Parathyroid adenoma (tissue), 2 donors: ENCODE measurements around the gene EPS8L2.

ENCODE experiments used
- H2AFZ ChIP-seq: fragments of 300-600 bp; sonication (generic); one replicate; pipeline ENCODE4 v1.7.0; 2017; ENCODE audit warnings: antibody characterized with exemption, mild to moderate bottlenecking
- H3K27ac ChIP-seq: fragments of 300-600 bp; sonication (generic); one replicate; pipeline ENCODE4 v1.7.0; 2017
- H3K27me3 ChIP-seq: fragments of 300-600 bp; sonication (generic); one replicate; pipeline ENCODE4 v1.7.0; 2017; ENCODE audit warnings: low read length; ENCODE audit not compliant: control insufficient read depth, insufficient read depth
- H3K36me3 ChIP-seq: fragments of 300-600 bp; sonication (generic); one replicate; pipeline ENCODE4 v1.7.0; 2017; ENCODE audit warnings: low read length; ENCODE audit not compliant: control insufficient read depth, insufficient read depth
- H3K4me1 ChIP-seq: fragments of 300-600 bp; sonication (generic); one replicate; pipeline ENCODE4 v1.7.0; 2017; ENCODE audit warnings: control low read depth
- H3K4me2 ChIP-seq: fragments of 300-600 bp; sonication (generic); one replicate; pipeline ENCODE4 v1.7.0; 2017; ENCODE audit warnings: low read length
- H3K4me3 ChIP-seq: fragments of 300-600 bp; sonication (generic); one replicate; pipeline ENCODE4 v1.7.0; 2017; ENCODE audit warnings: low read depth, low read length
- H3K79me2 ChIP-seq: fragments of 300-600 bp; sonication (generic); one replicate; pipeline ENCODE4 v1.7.0; 2017; ENCODE audit warnings: control low read depth
- H3K9ac ChIP-seq: fragments of 300-600 bp; sonication (generic); one replicate; pipeline ENCODE4 v1.7.0; 2017; ENCODE audit warnings: mild to moderate bottlenecking
- H3K9me3 ChIP-seq: fragments of 300-600 bp; sonication (generic); one replicate; pipeline ENCODE4 v1.7.0; 2017; ENCODE audit warnings: low read length; ENCODE audit not compliant: control insufficient read depth
- CTCF ChIP-seq: fragments of 300-600 bp; sonication (generic); IDR thresholded peaks from one replicate; pipeline ENCODE4 v1.7.0; 2017; ENCODE audit warnings: antibody characterized with exemption, mild to moderate bottlenecking
- donor health status: primary hyperparathyroidism.

Gene EPS8L2

DNA sequence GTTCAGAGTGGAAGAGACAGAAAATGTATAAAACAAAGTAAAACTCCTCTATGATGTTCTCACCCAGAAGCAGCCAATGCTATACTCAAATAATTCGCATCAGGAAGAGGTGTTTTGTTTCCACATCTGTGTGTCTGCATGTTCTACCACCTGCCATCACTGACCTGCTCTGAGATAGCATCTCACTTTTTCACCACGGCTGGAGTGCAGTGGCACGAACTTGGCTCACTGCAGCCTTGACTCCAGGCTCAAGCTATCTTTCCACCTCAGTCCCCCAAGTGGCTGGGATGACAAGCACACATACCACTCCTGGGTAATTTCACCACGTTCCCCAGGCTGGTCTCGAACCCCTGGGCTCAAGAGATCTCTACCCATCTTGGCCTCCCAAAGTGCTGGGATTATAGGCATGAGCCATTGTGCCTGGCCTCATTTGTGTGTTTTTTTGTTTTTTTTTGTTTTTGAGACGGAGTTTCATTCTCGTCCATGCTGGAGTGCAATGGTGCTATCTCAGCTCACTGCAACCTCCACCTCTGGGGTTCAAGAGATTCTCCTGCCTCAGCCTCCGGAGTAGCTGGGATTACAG, 55.6 kb downstream of the EPS8L2 start:
- H3K36me3 ChIP-seq: no peaks in the 10 kb centered on the region
- no peak overlapping the region for H2AFZ ChIP-seq
- H3K4me3 ChIP-seq: no peak overlapping the region
- no peak overlapping the region for H3K9ac ChIP-seq
- H3K4me1 ChIP-seq: no peaks in the 10 kb centered on the region
- no peaks in the 10 kb centered on the region for H3K27me3 ChIP-seq
- no peaks in the 10 kb centered on the region for H3K79me2 ChIP-seq
- no peak overlapping the region for H3K4me2 ChIP-seq
- no peak for TF ChIP-seq CTCF
- H3K27ac ChIP-seq: no peak overlapping the region
- H3K9me3 ChIP-seq: no peaks in the 10 kb centered on the region

DNA sequence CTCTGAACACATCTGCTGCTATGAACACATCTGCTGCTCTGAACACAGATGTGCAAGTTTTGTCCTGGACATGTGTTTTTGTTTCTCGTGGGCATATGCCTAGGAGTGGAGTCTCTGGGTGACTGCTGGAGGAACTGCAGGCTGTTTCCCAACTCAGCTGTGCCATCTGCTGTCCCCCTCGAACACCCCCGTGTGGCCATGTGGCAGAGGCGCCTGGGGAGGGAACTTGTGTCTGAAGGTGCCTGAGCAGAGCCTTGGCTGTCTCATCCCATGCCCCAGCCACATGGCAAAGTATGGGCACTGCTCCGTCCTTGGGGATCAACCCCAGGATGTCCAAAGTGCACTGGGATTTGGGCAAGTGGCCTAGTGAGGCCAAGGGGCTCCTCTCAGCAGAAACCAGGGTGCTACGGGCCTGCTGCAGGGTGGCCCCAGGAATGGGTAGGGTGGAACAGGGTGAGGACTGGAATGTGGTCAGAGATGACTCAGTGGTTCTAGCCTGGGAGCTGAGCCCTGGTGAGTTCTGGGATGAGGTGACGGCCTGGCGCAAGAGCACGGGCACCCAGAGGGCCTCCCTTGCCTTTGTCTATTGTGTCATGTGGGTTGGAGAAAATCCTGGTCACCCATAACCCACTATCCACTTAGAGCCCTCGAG, 56.5 kb downstream of the EPS8L2 start:
- Histone ChIP-seq H3K36me3 (no peaks in the 10 kb centered on the region), H3K27me3 (no peaks in the 10 kb centered on the region), H3K4me1 (no peaks in the 10 kb centered on the region), H3K79me2 (no peaks in the 10 kb centered on the region), H3K9ac (no peak overlapping the region), H3K4me2 (no peak overlapping the region), H3K4me3 (no peak overlapping the region), H3K27ac (no peak overlapping the region), H2AFZ (no peak overlapping the region), H3K9me3 (no peaks in the 10 kb centered on the region)
- TF ChIP-seq CTCF: no peak

DNA sequence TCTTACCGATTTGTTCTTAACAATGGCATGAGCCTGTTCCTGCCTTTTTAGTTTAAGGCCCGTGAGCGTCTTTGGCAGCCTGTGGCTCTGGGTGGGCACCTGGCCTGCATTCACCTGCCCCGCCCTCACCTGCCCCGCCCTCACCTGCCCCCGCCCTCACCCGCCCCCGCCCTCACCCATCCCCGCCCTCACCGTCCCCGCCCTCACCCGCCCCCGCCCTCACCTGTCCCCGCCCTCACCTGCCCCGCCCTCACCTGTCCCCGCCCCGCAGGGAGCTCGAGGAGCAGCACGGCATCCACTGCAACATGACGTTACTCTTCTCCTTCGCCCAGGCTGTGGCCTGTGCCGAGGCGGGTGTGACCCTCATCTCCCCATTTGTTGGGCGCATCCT, 57.0 kb downstream of the EPS8L2 start:
- H3K27me3 ChIP-seq: no peaks in the 10 kb centered on the region
- no peak overlapping the region for H3K4me2 ChIP-seq
- H3K4me3 ChIP-seq: no peak overlapping the region
- no peaks in the 10 kb centered on the region for H3K79me2 ChIP-seq
- no peak for TF ChIP-seq CTCF
- no peak overlapping the region for H3K27ac ChIP-seq
- no peak overlapping the region for H2AFZ ChIP-seq
- H3K9me3 ChIP-seq: no peaks in the 10 kb centered on the region
- H3K36me3 ChIP-seq: no peaks in the 10 kb centered on the region
- no peaks in the 10 kb centered on the region for H3K4me1 ChIP-seq
- H3K9ac ChIP-seq: no peak overlapping the region

- no peak for TF ChIP-seq CTCF
- H3K4me1 ChIP-seq: no peaks in the 10 kb centered on the region
- H3K9me3 ChIP-seq: no peaks in the 10 kb centered on the region
- H3K27me3 ChIP-seq: no peaks in the 10 kb centered on the region
- H3K4me3 ChIP-seq: no peak overlapping the region
- no peak overlapping the region for H3K9ac ChIP-seq
- H2AFZ ChIP-seq: no peak overlapping the region
- no peak overlapping the region for H3K27ac ChIP-seq
- H3K36me3 ChIP-seq: no peaks in the 10 kb centered on the region
- no peaks in the 10 kb centered on the region for H3K79me2 ChIP-seq
- H3K4me2 ChIP-seq: no peak overlapping the region
Observed at GRCh38 chr11:763549-764321, 57.7 kb downstream of the EPS8L2 start.
